GM19397 (cell line): ENCODE data around the gene LAMB2.

Source experiments
- ATAC-seq: cut with Tn5 transposase; IDR thresholded peaks from one replicate; pipeline ENCODE4 v1.9.1; 2021; ENCODE audit warnings: mild to moderate bottlenecking, moderate library complexity; ENCODE audit not compliant: unreplicated experiment

The LAMB2 gene

DNA sequence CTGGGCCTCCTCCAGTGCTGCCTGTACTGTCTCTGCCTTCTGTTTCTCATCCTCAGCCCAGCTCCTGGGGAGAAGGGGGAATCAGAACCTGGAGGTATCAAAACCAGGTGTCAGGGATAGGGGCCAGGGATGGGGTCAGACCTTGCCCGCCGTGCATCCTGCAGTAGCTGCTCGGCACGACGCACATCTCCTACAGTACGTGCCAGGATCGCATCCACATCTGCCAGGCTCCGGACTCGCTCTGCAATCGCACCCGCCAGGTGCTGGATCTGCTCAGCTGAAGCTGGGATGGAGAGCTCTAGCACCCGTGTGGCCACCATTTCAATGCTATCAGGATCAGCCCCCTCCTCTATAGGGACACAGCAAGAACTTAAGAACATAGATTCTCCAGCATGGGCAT is 10.8 kb downstream of the LAMB2 start:
- no peak for ATAC-seq

DNA sequence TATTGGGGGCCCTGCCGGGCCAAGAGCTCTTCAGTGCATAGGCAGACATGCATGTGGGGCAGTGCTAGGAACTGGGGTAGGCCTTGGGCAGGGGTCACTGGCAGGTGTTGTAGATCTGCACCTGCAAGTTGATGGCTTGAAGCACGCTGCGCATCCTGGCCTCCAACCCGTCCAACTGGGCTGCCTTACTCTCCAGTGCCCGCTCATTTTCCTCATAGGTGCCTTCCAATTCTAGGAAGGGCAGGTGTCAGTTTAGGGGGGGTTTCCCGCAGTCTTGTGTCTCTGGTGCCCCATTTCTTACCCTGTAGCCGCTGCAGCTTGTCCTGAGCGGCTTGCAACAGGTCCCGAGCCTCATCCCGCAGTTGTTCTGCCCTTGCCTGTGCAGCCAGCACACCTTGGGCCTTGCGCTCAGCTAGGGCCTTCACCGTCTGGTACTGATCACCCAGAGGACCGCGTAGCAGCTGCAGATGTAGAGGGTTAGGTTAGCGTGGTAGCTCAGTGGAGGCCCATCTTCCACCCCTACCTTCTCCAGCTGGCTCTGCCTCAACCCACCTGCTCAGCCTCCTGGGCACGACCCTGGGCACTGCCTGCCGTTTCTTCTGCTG is 11.6 kb downstream of the LAMB2 start:
- ATAC-seq = no peak

DNA sequence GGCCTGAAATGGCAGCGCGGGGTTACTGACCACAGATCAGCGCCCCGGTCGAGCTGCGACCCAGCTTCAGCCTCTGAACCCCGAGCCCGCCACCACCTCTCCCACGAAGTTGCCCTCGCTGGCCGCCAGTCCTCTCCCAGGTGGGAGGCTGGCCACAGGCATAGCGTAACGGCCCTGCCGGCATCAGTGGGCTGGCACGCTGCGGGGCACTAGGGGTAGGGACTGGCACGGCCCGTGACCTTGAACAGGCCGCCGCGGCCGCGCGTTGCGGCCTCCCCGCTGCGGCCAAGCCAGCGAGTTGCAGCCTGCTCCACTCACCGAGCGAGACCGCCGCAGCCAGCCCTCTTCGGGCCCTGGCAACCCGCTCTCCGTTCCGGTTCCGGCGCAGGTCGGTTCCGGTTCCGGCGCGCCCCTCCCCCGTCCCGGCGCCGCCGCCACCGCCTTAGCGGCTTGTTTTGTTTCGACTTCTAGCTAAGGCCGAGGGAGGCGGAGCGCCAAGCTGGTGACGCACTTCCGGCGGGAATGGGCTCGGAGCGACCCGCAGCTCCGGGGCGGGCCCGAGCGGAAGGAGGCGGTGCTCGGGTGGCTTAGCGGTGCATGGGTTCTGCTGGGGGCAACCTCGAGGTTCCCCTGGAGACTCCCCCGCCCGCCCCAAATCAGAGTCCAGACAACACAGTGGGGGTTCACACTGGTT is 12.3 kb downstream of the LAMB2 start, which contains the start of gene USP19:
USP19 (minus strand) TSS at position 386 of the 694 bp plus-strand sequence. CDS start 1,678 bp downstream, outside the sequence.
- peak; percentile 81 for ATAC-seq

DNA sequence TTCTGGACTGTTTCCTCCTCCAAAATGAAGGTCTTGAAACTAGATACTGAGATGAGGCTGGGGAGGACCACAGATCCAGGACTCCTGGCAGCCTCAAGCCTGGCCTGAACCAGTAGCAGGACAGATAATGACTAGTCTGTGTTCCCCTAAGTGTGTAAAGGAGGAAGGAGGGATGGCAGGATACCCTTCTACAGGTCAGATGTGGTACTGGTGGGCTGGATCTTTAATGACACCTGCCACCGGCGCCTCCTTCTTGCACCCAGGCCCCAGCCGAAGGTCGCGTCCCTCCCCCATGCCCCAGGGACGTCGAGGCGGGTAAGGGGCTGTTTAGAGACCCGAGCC is 12.8 kb downstream of the LAMB2 start:
- no peak for ATAC-seq

DNA sequence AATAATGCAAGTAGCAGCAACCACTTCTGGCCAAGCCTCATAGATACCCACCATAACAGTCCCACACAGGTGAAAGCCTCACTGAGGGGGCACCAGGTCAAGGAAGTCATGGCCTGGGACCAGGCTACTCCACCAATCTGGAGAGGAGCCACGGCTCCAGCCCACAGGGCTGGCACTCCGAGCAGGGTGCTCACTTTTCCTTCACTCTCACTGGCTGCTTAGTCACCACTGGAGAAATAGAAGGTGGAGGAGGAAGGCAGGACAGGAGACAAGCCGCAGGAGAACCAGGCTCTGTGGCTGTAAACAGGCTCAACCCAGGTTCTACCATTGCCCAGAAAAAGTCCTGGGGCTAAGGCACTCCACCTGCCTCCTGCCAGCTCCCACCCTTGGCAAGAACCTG is 13.4 kb downstream of the LAMB2 start:
- no peak for ATAC-seq

DNA sequence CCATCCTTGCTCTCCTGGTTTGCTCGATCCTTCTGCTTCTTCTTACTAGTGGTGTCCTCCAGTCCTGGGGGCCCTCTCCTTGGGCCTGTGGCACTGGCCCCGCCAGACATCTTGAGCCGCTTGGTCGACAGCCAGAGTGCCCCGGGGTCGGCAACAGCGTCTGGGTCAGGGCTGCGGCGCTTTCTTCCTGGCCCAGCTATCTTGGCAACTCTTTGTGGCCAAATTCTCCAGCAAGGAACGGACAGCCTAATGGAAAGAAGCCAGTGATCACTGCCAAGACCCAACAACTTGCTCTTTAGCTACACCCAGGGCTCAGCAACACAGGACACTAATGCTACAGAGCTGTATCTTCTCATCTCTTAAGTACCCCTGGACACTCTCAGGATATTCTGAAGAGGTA is 13.8 kb downstream of the LAMB2 start:
- no peak for ATAC-seq

DNA sequence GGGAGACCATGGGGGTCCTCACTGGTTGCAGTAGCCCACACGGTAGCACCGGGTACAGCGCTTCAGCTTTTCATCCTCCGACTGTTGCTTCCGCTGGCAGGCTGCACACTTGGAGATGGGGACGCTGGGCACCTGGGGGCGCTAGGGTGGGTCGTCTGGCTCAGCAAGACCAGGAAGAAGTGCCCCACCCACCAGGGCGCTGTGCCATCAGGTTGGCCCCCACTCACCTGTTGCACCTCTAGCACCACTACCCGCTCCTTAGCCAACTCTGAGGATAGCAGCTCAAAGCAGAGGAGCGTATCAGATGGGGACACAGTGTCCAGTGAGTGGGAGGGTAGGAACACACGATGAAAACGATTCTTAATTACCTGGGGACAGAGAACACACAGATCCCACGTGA is 20.6 kb downstream of the LAMB2 start:
- no peak for ATAC-seq

DNA sequence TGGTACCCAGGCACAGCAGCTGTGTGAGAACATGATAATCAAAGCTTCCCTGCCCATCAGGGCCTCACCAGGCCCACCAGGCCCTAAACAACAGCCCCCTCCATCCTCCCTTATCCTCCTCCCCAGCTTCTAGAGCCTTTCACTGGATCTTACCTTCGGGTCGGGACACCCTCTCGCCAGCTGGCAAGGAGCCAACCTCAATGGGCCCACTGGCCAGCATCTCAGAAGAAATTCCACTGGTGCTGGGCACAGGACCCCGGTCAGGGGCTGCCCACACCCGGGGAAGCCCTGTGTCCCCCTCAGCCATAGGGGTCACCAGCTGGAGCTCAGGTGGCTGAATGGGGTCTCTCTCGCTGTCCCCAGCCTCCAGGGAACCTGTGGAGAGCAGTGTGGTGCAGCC is 21.5 kb downstream of the LAMB2 start:
- no peak for ATAC-seq

DNA sequence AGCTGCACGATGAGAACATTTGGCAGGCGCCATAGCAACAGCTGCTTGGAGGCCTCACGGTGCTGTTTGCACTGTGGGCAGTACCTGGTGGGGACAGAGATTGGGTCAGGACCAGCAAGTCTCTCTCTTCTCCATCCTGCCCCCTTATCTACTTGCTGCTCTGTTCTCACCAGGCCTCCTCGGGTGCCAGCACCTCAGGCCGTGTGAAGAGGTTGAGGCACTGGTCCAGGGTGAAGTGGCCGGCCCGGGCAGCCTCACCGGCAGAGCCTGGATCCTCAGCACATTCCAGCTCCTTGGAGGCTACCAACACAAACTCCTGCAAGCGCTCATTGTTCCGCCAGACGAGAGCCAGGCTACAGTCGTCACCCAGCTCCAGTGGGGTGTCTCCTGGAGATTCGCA is 22.1 kb downstream of the LAMB2 start:
- ATAC-seq = no peak

DNA sequence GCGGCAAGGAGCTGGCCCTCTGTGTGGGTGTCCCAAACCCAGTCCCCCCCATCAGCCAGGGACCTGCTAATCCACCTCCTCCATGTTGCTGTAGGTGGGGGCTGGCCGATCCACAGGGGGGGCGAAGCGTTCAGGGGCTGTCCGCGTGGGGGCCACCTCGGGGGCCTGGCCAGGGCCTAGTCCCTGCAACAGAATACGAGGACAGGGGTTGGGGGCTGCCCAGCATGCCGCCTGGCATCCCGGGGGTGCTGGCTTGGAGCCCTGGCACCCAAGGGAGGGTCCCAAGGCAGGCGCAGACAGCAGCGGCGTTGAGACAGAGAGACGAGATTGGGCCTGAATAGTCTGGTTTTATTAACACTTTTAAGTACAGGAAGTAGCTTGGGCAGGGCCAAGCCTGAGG is 24.5 kb downstream of the LAMB2 start:
- ATAC-seq = no peak

DNA sequence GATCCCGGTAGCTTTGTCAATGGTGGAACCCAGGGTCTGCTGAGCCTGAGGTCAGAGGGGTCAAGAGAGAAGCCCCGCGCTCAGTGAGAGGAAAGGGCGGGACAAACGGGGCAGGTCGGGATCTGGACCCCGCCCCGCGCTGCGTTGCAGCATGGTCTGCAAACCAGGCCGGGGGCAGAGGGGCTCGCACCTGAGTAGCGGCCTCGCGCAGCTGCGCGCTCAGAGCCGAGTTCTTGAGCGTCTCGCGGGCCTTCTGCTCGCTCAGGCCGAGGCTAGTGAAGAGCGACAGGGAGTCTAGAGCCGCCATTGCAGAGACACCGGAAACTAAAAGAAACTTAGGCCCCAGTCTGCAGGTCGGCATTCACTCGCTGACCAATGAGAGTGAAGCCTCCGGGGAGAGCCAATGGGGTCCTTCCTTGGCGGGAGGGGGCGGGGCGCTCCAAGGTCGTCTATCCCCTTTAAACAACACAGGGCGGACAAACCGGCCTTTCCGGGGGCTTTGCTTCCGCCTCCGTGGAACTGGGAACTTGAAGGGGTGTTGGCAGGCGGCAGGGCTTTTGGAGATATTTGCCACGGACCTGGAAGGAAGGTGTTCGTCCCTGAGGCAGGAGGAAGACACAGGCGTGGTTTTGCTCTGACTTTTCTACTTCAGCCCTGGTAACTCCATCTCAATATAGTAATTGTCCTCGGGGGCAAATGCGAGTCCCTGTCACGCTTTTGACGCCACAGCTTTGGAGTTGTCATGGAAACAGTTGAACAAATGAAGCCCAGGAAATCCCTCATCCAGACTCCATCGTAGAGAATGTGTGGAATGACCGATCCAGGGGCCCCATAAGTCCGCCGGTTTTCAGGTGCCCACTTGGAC is 28.2 kb downstream of the LAMB2 start, which contains the start of gene QARS1:
QARS1 (minus strand) TSS at position 331 of the 865 bp plus-strand sequence; CDS start at position 307, 24 bp downstream.
- peak; percentile 83 for ATAC-seq

DNA sequence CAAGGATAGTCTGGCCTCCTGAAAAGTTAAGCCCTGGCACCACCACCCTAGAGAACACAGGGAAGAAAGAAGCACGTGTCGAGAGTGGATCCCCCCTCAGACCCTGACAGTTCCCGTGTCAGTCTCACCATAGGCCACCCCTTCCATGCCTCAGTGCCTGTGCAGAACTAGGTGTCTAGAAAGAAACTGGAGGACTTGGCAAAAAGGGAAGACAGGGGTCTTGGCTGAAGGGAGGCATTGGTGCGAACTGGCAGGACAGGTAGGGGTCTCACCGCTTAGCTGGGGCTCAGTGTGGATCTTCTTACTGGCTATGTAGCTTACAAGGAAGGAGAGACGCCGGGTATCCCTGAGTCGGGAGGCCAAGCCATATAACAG is 28.8 kb downstream of the LAMB2 start:
- no peak for ATAC-seq

DNA sequence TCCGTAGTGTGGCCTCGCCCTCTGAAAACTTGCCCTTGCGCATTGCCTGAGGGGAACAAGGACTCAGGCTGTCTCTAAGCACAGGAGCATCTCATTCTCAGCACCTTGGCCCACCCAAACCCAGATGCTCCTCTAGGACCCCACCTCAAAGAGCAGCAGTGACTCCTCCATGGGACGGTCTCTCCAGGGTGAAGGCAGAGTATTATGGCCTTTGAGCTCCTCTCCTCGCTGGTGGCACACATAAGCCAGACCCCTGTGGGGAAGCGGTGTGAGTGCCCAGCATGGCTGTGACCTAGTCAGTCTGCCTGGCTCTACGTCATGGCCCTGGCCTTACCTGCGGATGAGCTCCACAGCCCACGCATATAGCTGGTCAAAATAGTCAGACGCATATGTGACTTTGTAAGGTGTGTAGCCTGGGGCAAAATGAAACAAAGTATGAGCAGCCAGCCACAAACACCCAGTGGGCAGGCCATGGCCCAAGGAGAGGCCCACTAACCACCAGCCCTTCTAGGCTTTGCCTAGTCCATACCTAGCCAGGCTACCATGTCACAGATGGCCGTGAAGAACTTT is 32.7 kb downstream of the LAMB2 start:
- no peak for ATAC-seq

DNA sequence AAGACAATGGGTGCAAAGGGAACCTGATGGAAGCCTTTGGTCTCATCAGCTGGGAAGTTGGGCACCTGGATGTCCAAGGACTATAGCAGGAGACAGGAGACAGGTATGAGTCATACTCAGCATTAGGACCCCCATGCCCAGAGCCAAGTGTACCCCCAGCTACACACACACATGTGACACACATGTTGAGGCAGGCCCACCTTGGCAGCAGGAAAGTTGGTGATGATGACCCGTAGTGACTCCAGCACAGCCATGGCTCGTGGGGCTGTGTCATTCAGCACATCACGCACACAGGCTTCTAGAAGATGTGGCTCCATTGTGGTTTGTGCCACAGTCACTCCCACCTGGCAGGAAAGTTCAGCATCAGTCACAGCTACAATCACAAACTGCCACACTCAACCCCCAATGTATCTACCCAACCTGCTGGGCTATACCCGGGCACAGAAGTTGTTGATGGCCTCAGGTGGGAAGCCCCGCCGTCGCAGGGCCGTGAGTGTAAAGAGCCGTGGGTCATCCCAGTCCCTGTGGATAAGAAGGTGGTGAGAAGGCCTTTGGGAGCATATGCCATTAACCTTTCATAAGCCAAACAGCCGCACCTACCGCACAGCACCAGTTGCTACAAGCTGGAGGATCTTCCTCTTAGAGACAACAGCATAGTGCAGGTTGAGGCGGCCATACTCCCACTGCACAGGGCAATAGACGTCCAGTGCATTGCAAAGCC is 33.8 kb downstream of the LAMB2 start:
- no peak for ATAC-seq

DNA sequence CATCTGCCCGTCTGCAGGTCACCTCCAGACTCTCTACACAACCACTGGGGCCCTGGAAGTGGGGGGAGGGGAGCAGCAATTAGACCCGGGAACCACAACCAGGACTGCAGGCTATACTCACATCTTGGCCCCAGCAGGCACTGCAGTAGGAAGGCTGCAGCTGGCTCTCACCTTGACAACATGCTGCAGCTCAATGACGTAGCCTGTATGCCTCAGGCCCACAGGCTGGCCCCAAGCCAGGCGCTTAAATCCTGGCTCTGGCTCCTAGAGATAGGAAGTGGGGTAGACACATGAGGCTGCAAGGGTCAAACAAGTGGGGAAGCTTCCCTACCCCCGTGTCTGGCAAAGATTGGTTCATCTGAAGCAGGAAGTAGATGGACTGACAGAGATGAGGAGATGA is 34.4 kb downstream of the LAMB2 start:
- no peak for ATAC-seq

DNA sequence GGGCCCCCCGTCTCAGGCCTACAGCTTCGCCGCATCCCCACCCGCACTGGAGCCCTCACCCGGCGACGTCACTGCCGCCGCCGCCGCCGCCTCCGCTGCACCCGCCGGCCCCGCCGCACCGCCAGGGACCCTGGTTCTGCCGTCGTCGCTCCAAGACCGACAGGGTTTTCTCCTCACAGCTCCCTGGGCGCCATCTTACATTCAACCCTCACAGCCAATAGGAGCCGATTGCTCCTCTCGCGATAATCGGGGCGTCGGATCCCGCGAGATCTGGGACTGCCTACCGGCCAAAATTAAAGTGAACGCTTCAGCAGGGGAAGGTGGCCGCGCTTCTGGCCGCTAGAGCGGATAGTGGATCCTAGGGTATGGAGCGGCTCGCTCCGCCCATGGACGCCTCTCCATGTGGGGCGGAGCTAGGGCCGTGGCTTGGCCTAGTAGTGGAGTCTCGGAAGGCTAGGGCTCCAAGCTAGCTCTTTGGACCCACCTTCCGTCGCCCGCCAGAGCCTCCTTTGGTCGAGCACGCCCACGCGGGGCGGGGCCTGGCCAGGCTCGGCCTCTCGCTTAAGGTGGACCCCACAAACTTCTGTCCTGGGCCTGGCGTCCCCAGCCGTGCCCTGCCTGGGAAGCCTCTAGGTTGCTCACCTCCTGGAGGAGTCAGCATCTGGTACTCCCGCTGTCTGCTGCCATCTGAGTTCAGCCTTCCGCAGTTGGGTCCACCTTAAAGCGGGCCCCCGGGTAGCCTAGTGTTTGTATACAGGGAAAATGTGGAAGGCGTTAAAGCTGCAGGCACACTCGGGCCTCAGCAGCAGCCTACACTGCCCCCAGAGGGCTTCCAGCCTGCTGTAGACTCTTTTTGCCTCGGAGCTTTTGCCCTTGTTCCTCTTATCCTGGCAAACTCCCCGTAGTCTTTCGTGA is 38.7 kb downstream of the LAMB2 start, which contains the start of gene QRICH1:
QRICH1 (minus strand) TSS at position 219 of the 915 bp plus-strand sequence. CDS start 17,054 bp downstream, outside the sequence.
- peak; percentile 72 for ATAC-seq

DNA sequence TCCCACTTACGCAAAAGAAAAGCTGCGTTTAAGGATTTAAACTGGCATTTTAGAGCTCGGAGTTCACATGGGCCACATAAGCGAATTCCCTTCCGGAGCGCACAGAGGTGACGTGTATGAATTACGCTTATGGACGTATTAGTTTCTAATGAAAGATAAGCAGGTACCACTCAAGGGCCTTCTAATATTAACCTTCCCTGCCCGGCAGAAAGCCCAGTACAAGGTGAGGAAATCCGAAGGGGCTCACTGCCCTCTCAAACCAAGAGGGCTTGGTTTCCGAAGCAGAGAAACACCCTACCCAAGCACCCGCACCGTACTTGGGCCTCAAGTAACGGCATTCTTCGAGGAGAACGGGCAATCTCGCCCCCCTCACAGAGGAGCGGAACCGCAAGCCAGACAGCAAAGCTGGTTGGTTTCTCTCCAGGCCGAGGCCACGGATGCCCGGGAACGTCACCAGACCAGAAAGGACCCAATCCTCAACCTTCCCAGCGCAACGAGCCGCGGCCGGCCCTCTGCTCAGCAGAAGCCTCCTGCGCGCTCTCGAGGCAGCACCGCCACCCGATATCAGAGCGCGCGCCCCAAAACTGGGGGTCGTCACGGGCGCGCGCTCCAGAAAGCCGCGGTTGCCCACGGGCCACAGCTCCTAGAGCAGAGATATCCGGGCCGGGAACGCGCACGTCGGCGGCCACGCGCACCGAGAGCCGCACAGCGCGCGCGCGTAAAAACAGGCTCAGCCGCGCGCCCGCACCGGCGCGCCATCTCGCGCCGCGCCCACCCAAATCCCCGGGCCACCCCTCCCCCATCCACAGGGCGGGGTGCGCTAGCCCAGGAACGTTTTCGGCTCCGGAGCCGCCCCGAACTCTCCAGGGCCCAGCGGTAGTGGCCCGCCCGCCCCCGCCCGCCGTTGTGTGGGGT is 39.7 kb downstream of the LAMB2 start:
- ATAC-seq = peak; percentile 53

DNA sequence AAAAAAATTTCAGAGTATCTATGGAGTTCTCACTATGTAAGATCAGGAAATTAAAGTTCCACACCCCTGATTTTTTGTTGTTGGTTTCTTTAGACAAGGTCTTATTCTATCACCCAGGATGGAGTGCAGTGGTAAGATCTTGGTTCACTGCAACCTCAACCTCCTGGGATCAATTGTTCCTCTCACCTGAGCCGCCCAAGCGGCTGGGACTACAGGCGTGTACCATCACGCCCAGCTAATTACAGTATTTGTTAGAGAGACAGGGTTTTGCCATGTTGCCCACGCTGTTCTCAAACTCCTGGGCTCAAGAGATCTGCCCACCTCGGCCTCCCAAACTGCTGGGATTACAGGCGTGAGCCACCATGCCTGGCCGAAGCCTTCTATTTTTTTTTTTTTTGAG is 51.4 kb downstream of the LAMB2 start:
- ATAC-seq = no peak

DNA sequence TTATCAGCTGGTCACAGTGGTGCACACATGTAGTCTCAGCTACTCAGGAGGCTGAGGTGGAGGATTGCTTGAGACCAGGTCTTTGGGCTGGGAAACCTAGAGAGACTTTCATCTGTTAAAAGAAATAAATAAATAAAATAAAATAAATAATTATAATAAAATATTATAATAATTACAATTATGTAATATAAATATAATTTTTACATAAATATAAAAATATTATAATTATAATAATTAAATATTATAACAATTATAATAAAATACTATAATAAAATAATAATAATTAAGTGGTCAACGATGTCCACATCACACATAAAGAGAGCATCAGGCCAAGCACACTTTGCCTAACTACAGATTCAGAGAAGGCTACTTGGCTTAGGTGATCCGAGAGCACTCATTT is 53.6 kb downstream of the LAMB2 start:
- ATAC-seq = no peak
